GM23338 (cell line): ENCODE data around the gene KIF1A. TPM values are rescaled to one million over a fixed set of nuclear protein-coding genes. Genes with fewer than 3 reads are reported as not detected.

Source experiments
- ATAC-seq: fragments of 200-7000 bp; cut with Tn5 transposase; 3 replicates; pipeline ENCODE4 v1.9.1; 2020
- DNase-seq: peaks from one replicate; pipeline ENCODE4 v3.0.0-alpha.2; 2015; ENCODE audit warnings: low spot score
- H2AFZ ChIP-seq: fragments of 200-600 bp; sonication (generic); 2 replicates; pipeline ENCODE4 v1.8.0; 2016; ENCODE audit warnings: antibody characterized with exemption, mild to moderate bottlenecking, moderate library complexity
- H3F3A ChIP-seq: fragments of 200-600 bp; sonication (generic); replicated peaks from 2 replicates; pipeline ENCODE4 v1.8.0; 2017; ENCODE audit warnings: antibody characterized with exemption, mixed run types, low read depth
- H3K27ac ChIP-seq: fragments of 200-600 bp; sonication (generic); 2 replicates; pipeline ENCODE4 v1.6.1; 2016; ENCODE audit warnings: low read depth
- H3K27me3 ChIP-seq: fragments of 200-600 bp; sonication (generic); 2 replicates; pipeline ENCODE4 v1.8.0; 2016; ENCODE audit warnings: mild to moderate bottlenecking, mixed run types, moderate library complexity; ENCODE audit not compliant: insufficient read depth
- H3K36me3 ChIP-seq: fragments of 200-600 bp; sonication (generic); 2 replicates; pipeline ENCODE4 v1.8.0; 2016; ENCODE audit warnings: mild to moderate bottlenecking; ENCODE audit not compliant: insufficient read depth
- H3K4me1 ChIP-seq: fragments of 200-600 bp; sonication (generic); 2 replicates; pipeline ENCODE4 v1.8.0; 2016; ENCODE audit warnings: mild to moderate bottlenecking, moderate library complexity; ENCODE audit not compliant: insufficient read depth
- H3K4me2 ChIP-seq: fragments of 200-600 bp; sonication (generic); 2 replicates; pipeline ENCODE4 v1.7.1; 2017; ENCODE audit warnings: mixed run types
- H3K4me3 ChIP-seq: fragments of 200-600 bp; sonication (generic); 2 replicates; pipeline ENCODE4 v1.6.1; 2016; ENCODE audit warnings: mixed run types
- H3K79me2 ChIP-seq: fragments of 200-600 bp; sonication (generic); replicated peaks from 2 replicates; pipeline ENCODE4 v1.8.0; 2017; ENCODE audit warnings: mild to moderate bottlenecking; ENCODE audit not compliant: insufficient read depth
- H3K9me2 ChIP-seq: fragments of 200-600 bp; sonication (generic); 2 replicates; pipeline ENCODE4 v1.8.0; 2017; ENCODE audit not compliant: insufficient read depth
- H4K20me1 ChIP-seq: fragments of 200-600 bp; sonication (generic); replicated peaks from 2 replicates; pipeline ENCODE4 v1.8.0; 2017; ENCODE audit warnings: mild to moderate bottlenecking; ENCODE audit not compliant: insufficient read depth
- H3K27ac Mint-ChIP-seq: 2 replicates; pipeline ENCODE4 v1.8.0; 2020; ENCODE audit warnings: inconsistent platforms, mild to moderate bottlenecking, moderate library complexity, mixed read lengths
- H3K27me3 Mint-ChIP-seq: 3 replicates; pipeline ENCODE4 v1.8.0; 2022; ENCODE audit warnings: low read depth, mild to moderate bottlenecking, moderate library complexity, mixed read lengths, inconsistent platforms; ENCODE audit not compliant: insufficient read depth, poor library complexity
- H3K36me3 Mint-ChIP-seq: 3 replicates; pipeline ENCODE4 v1.8.0; 2021; ENCODE audit warnings: low read depth, mild to moderate bottlenecking, inconsistent platforms, moderate library complexity, mixed read lengths
- H3K4me1 Mint-ChIP-seq: 3 replicates; pipeline ENCODE4 v1.8.0; 2020; ENCODE audit warnings: mild to moderate bottlenecking, inconsistent platforms, mixed read lengths
- H3K4me3 Mint-ChIP-seq: 3 replicates; pipeline ENCODE4 v1.8.0; 2021; ENCODE audit warnings: moderate library complexity, mild to moderate bottlenecking, inconsistent platforms, mixed read lengths
- H3K9me3 Mint-ChIP-seq: 3 replicates; pipeline ENCODE4 v1.8.0; 2020; ENCODE audit warnings: moderate library complexity, mild to moderate bottlenecking, inconsistent platforms, mixed read lengths
- CREB1 ChIP-seq: fragments of 250-450 bp; sonication (Bioruptor Pico); IDR thresholded peaks from 2 replicates; pipeline ENCODE4 v1.5.0; 2020; ENCODE audit warnings: low read depth, mild to moderate bottlenecking, moderate library complexity
- EZH2 ChIP-seq: fragments of 200-600 bp; sonication (generic); IDR thresholded peaks from one replicate; pipeline ENCODE4 v1.8.0; 2017; ENCODE audit warnings: antibody characterized with exemption, mild to moderate bottlenecking, low read depth; ENCODE audit not compliant: unreplicated experiment
- EZH2phosphoT487 ChIP-seq: fragments of 200-600 bp; sonication (generic); IDR thresholded peaks from one replicate; pipeline ENCODE4 v1.8.1; 2018; ENCODE audit warnings: antibody characterized with exemption; ENCODE audit not compliant: unreplicated experiment
- JUNB ChIP-seq: IDR thresholded peaks from one replicate; pipeline ENCODE4 v1.6.1; 2016; ENCODE audit warnings: antibody characterized with exemption; ENCODE audit not compliant: unreplicated experiment
- NANOG ChIP-seq: IDR thresholded peaks from 2 replicates; pipeline ENCODE4 v1.6.1; 2016; ENCODE audit warnings: antibody characterized with exemption, borderline replicate concordance
- POLR2AphosphoS5 ChIP-seq: IDR thresholded peaks from 2 replicates; pipeline ENCODE4 v1.6.1; 2016; ENCODE audit warnings: antibody characterized with exemption, low read depth
- ZNF114 ChIP-seq: fragments of 250-450 bp; sonication (Bioruptor Pico); IDR thresholded peaks from 2 replicates; pipeline ENCODE4 v1.5.0; 2020; ENCODE audit warnings: mild to moderate bottlenecking, moderate library complexity
- polyA plus RNA-seq: library from polyadenylated mRNA; unstranded; fragments of >200 nt; fragmentation: Nextera tagmentation; extraction: Ambion mirVana; gene quantifications from 2 replicates; pipeline ENCODE4 v1.2.1, GENCODE V29; 2016
- total RNA-seq: library from RNA; depleted of rRNA; stranded (reverse); fragments of >200 nt; shearing (Covaris generic); gene quantifications from 2 replicates; pipeline ENCODE4 v1.2.3, GENCODE V29; 2014
- TF ChIP-seq, protein P1 (sequence below): IDR thresholded peaks from 2 replicates; pipeline ENCODE4 v1.6.1; 2016; ENCODE audit warnings: antibody characterized with exemption
- TF ChIP-seq, protein P2 (sequence below): IDR thresholded peaks from one replicate; pipeline ENCODE4 v1.6.1; 2018; ENCODE audit warnings: antibody characterized with exemption; ENCODE audit not compliant: unreplicated experiment
- TF ChIP-seq, protein P3 (sequence below), 2 experiments: fragments of 200-600 bp in 1 of 2; sonication (generic) in 1 of 2; conservative IDR thresholded peaks; 2 replicates each; pipeline versions ENCODE4 v1.5.1 to v1.6.1; 2016 to 2017; ENCODE audit warnings: antibody characterized with exemption in 2 of 2, low read depth in 2 of 2, mild to moderate bottlenecking in 2 of 2, moderate library complexity in 1 of 2

Gene KIF1A
- total and polyA plus RNA-seq, 2 experiments from 2014 or later = 169 to 214 TPM

DNA sequence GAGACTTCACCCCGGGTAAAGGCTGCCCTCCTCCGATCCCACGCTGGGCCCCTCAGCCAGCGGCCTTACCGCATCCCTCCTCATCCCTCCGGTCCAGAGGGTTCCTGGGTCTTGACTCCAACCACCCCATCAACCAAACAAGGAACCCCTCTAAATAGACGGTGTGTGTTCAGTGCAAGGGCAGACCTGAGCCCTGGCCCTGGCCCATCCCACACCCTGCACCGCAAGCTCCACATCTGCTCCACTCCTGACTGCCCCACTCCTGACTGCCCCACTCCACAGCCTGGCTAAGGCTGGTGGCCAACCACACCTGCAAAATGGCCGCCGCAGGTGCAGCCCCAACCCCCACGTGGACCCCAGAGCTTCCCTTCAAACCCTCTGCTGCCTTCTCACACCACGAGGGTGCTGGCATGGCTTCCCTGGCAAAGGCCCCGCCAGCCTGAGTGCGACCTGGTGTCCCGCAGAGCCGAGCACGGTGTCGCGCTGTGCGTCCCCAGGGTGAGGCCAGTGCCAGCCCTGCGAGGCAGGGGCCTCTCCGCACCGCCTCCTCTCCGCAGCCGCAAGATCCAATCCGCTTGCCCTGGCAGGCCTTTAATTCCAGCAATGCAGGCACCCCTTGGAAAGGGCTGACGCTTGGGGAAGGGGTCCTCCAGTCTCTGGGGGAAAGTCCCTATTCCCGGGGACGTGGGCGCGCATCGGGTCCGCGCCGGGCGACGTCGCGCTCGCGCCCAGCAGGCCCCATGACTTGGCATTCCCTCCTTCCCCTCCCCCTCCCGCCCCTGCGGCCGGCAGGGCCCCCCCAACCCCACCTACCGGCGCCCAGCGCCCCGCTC is 1.5 kb downstream of the KIF1A start:
- TF ChIP-seq, protein P1, sequence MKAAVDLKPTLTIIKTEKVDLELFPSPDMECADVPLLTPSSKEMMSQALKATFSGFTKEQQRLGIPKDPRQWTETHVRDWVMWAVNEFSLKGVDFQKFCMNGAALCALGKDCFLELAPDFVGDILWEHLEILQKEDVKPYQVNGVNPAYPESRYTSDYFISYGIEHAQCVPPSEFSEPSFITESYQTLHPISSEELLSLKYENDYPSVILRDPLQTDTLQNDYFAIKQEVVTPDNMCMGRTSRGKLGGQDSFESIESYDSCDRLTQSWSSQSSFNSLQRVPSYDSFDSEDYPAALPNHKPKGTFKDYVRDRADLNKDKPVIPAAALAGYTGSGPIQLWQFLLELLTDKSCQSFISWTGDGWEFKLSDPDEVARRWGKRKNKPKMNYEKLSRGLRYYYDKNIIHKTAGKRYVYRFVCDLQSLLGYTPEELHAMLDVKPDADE = no peak
- TF ChIP-seq POLR2AphosphoS5 = 0 out of 2 replicates have a peak, but pooled peaks have one; percentile 19

DNA sequence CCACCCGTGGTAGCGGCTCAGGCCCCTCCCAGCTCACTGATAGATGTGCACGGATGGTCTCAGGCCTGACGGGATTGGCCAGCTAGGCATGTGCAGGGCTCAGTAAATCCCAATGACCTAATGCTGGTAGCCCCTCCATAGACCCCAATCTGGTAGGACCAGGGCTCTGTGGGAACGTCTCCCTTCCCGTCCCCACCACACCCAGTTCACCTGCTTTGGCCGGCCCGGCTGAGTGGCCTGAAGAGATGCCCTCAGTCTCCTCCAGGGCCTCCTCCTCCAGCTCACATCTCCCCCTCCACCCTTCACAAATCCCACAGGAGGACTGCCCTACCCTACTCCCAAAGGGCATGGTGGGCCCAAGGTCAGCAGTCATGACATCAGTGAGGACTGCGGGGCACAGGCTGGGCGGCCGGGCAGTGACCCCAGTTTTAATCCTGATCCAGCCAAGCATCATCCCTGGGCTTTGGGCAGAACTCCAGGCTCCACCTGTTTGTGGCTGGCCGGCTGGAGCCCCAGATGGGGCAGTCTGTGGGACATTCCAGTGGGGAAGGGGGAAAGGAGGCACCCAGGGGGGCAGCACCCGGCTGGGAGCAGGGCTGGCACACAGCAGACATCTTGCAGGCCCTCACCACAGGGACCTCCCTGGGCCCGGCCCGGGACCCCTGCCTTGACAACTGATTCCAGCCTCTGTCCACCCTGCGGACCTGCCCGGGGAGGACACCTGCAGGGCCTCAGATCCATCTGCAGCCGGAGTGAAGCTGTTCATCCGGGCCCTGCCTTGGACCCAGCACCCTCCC is 2.3 kb downstream of the KIF1A start:
- peaks cover 41% of the 10 kb centered on the region for H3K36me3 Mint-ChIP-seq
- Histone ChIP-seq H3K9me2 (no peaks in the 10 kb centered on the region), H2AFZ (no peak overlapping the region), H3F3A (0 out of 2 replicates have a peak, but pooled peaks cover 3% of the 10 kb centered on the region), H3K27me3 (peaks cover 13% of the 10 kb centered on the region), H3K79me2 (peaks cover 63% of the 10 kb centered on the region), H3K36me3 (no peaks in the 10 kb centered on the region), H3K4me2 (peak overlapping the region; percentile 91), H4K20me1 (peaks cover 38% of the 10 kb centered on the region), H3K4me3 (peak overlapping the region; percentile 88), H3K4me1 (peaks cover 14% of the 10 kb centered on the region; the same call in 1 of the 2 replicates), H3K27ac (no peak overlapping the region)
- peaks cover 11% of the 10 kb centered on the region for H3K9me3 Mint-ChIP-seq
- 0 out of 2 replicates have a peak overlapping the region, but pooled peaks have one; percentile 87 for H3K27ac Mint-ChIP-seq
- DNase-seq (no peak), ATAC-seq (no peak)
- peaks cover 40% of the 10 kb centered on the region for H3K4me1 Mint-ChIP-seq
- peak overlapping the region; percentile 83 for H3K4me3 Mint-ChIP-seq
- peaks cover 16% of the 10 kb centered on the region for H3K27me3 Mint-ChIP-seq
- TF ChIP-seq EZH2phosphoT487 (no peak), EZH2 (no peak), ZNF114 (CRISPR knock-in tag) (no peak), POLR2AphosphoS5 (no peak), CREB1 (CRISPR knock-in tag) (no peak), JUNB (no peak), NANOG (no peak)
- TF ChIP-seq, protein P2, sequence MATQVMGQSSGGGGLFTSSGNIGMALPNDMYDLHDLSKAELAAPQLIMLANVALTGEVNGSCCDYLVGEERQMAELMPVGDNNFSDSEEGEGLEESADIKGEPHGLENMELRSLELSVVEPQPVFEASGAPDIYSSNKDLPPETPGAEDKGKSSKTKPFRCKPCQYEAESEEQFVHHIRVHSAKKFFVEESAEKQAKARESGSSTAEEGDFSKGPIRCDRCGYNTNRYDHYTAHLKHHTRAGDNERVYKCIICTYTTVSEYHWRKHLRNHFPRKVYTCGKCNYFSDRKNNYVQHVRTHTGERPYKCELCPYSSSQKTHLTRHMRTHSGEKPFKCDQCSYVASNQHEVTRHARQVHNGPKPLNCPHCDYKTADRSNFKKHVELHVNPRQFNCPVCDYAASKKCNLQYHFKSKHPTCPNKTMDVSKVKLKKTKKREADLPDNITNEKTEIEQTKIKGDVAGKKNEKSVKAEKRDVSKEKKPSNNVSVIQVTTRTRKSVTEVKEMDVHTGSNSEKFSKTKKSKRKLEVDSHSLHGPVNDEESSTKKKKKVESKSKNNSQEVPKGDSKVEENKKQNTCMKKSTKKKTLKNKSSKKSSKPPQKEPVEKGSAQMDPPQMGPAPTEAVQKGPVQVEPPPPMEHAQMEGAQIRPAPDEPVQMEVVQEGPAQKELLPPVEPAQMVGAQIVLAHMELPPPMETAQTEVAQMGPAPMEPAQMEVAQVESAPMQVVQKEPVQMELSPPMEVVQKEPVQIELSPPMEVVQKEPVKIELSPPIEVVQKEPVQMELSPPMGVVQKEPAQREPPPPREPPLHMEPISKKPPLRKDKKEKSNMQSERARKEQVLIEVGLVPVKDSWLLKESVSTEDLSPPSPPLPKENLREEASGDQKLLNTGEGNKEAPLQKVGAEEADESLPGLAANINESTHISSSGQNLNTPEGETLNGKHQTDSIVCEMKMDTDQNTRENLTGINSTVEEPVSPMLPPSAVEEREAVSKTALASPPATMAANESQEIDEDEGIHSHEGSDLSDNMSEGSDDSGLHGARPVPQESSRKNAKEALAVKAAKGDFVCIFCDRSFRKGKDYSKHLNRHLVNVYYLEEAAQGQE = no peak
- TF ChIP-seq, protein P1 = no peak
- TF ChIP-seq, protein P3, sequence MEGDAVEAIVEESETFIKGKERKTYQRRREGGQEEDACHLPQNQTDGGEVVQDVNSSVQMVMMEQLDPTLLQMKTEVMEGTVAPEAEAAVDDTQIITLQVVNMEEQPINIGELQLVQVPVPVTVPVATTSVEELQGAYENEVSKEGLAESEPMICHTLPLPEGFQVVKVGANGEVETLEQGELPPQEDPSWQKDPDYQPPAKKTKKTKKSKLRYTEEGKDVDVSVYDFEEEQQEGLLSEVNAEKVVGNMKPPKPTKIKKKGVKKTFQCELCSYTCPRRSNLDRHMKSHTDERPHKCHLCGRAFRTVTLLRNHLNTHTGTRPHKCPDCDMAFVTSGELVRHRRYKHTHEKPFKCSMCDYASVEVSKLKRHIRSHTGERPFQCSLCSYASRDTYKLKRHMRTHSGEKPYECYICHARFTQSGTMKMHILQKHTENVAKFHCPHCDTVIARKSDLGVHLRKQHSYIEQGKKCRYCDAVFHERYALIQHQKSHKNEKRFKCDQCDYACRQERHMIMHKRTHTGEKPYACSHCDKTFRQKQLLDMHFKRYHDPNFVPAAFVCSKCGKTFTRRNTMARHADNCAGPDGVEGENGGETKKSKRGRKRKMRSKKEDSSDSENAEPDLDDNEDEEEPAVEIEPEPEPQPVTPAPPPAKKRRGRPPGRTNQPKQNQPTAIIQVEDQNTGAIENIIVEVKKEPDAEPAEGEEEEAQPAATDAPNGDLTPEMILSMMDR (conservative IDR thresholded peaks at IDR 0.05; ENCODE audit: low read depth in 2 of 2) = no peak

More for the DNA sequence above, 1.5 kb downstream of the KIF1A start:
- Mint-ChIP-seq H3K4me1 (peaks cover 41% of the 10 kb centered on the region), H3K4me3 (peak overlapping the region; percentile 83), H3K36me3 (peaks cover 38% of the 10 kb centered on the region), H3K27me3 (peaks cover 14% of the 10 kb centered on the region), H3K27ac (peak overlapping the region; percentile 87), H3K9me3 (peaks cover 9% of the 10 kb centered on the region)
- peak overlapping the region; percentile 91 for H3K4me2 ChIP-seq
- H3K36me3 ChIP-seq = no peaks in the 10 kb centered on the region
- peaks cover 14% of the 10 kb centered on the region; the same call in 1 of the 2 replicates for H3K4me1 ChIP-seq
- 0 out of 2 replicates have a peak, but pooled peaks cover 3% of the 10 kb centered on the region for H3F3A ChIP-seq
- ATAC-seq (peak; percentile 8), DNase-seq (no peak)
- 0 out of 2 replicates have a peak overlapping the region, but pooled peaks have one; percentile 45 for H3K27ac ChIP-seq
- H3K4me3 ChIP-seq = peak overlapping the region; percentile 88
- no peak overlapping the region for H2AFZ ChIP-seq
- peaks cover 38% of the 10 kb centered on the region for H4K20me1 ChIP-seq
- H3K9me2 ChIP-seq = no peaks in the 10 kb centered on the region
- H3K27me3 ChIP-seq = peaks cover 21% of the 10 kb centered on the region
- peaks cover 56% of the 10 kb centered on the region for H3K79me2 ChIP-seq
